Body of pancreas (tissue), 4 donors: ENCODE results near the gene BRK1.

ENCODE experiments used
- POLR2A ChIP-seq, 3 donors: fragments of 450-650 bp; IDR thresholded peaks; one replicate each; pipeline ENCODE4 v1.6.1; 2016; ENCODE audit warnings: antibody characterized with exemption in 3 of 3, mild to moderate bottlenecking in 2 of 3
- TF ChIP-seq, protein P1 (sequence below), 7 experiments: fragments of 450-650 bp in 4 of 7; fragments of 200-600 bp in 3 of 7; sonication (generic) in 3 of 7; IDR thresholded peaks; one replicate each; pipeline ENCODE4 v1.5.1; 2016 to 2019; ENCODE audit warnings: antibody characterized with exemption in 7 of 7

DNA sequence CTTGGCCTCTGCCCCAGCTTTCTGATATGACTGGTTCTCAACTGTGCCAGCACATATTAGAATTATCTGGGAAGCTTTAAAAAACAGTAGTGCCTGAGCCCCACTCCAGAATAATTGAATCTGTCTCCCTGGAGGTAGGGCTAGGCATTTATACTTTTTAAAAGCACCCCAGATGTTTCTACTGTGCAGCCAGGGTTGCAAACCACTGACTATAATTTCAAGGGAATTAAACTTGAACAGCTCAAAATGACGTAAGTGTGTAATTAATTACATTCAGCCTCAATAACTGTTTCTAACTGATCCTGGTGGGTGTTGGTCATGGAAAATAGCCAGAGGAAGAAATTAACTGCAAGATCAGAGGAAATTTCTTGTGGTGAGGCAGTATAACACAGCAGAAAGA is 44.9 kb downstream of the BRK1 start:
- TF ChIP-seq POLR2A (IDR thresholded peaks at IDR 0.05) = no peak
- TF ChIP-seq, protein P1, sequence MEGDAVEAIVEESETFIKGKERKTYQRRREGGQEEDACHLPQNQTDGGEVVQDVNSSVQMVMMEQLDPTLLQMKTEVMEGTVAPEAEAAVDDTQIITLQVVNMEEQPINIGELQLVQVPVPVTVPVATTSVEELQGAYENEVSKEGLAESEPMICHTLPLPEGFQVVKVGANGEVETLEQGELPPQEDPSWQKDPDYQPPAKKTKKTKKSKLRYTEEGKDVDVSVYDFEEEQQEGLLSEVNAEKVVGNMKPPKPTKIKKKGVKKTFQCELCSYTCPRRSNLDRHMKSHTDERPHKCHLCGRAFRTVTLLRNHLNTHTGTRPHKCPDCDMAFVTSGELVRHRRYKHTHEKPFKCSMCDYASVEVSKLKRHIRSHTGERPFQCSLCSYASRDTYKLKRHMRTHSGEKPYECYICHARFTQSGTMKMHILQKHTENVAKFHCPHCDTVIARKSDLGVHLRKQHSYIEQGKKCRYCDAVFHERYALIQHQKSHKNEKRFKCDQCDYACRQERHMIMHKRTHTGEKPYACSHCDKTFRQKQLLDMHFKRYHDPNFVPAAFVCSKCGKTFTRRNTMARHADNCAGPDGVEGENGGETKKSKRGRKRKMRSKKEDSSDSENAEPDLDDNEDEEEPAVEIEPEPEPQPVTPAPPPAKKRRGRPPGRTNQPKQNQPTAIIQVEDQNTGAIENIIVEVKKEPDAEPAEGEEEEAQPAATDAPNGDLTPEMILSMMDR (IDR thresholded peaks at IDR 0.05) = no peak
